Liver (tissue), 9 donors: Measurements from ENCODE around the gene SMAD7. TPM values are rescaled to one million over a fixed set of nuclear protein-coding genes. Genes with fewer than 3 reads are reported as not detected.

Experiments used
- DNase-seq: peaks from one replicate; pipeline ENCODE4 v3.0.0-alpha.2; 2017; ENCODE audit warnings: low spot score
- H3K27ac ChIP-seq, 2 donors: one replicate each; pipeline ENCODE4 v1.7.0; 2013; ENCODE audit warnings: inconsistent platforms in 2 of 2, low read length in 2 of 2, control low read depth in 1 of 2, low read depth in 1 of 2, mild to moderate bottlenecking in 1 of 2
- H3K27me3 ChIP-seq, 4 donors: one replicate each; pipeline versions ENCODE4 v1.6.1 to v1.7.0; 2013; ENCODE audit warnings: low read length in 3 of 4, inconsistent platforms in 1 of 4, mild to moderate bottlenecking in 1 of 4, moderate library complexity in 1 of 4; ENCODE audit not compliant: control insufficient read depth in 4 of 4, insufficient read depth in 4 of 4
- H3K36me3 ChIP-seq, 4 donors: one replicate each; pipeline versions ENCODE4 v1.6.1 to v1.7.0; 2013; ENCODE audit warnings: low read length in 3 of 4, mild to moderate bottlenecking in 3 of 4, low read depth in 1 of 4, moderate library complexity in 1 of 4; ENCODE audit not compliant: control insufficient read depth in 4 of 4, insufficient read depth in 3 of 4
- H3K4me1 ChIP-seq, 4 donors: one replicate each; pipeline versions ENCODE4 v1.6.1 to v1.7.0; 2013; ENCODE audit warnings: low read length in 3 of 4, mild to moderate bottlenecking in 3 of 4, moderate library complexity in 1 of 4; ENCODE audit not compliant: control insufficient read depth in 4 of 4, insufficient read depth in 4 of 4
- H3K4me3 ChIP-seq, 3 donors: one replicate each; pipeline versions ENCODE4 v1.6.1 to v1.7.0; 2013; ENCODE audit warnings: low read length in 3 of 3, control low read depth in 1 of 3, low read depth in 1 of 3, mild to moderate bottlenecking in 1 of 3
- H3K9ac ChIP-seq, 2 donors: one replicate each; pipeline ENCODE4 v1.7.0; 2013; ENCODE audit warnings: low read length in 2 of 2, mild to moderate bottlenecking in 2 of 2, moderate library complexity in 2 of 2, control low read depth in 1 of 2, low read depth in 1 of 2
- H3K9me3 ChIP-seq, 4 donors: one replicate each; pipeline versions ENCODE4 v1.6.1 to v1.7.0; 2013; ENCODE audit warnings: low read length in 3 of 4; ENCODE audit not compliant: control insufficient read depth in 4 of 4
- ATF3 ChIP-seq: IDR thresholded peaks from 2 replicates; pipeline ENCODE4 v1.6.1; 2016; ENCODE audit warnings: antibody characterized with exemption
- CTCF ChIP-seq: fragments of 150-350 bp; IDR thresholded peaks from 2 replicates; pipeline ENCODE4 v1.5.1; 2017; ENCODE audit warnings: improper control_type of control experiment, low read depth, low read length; ENCODE audit not compliant: missing input control
- EGR1 ChIP-seq, 2 donors: IDR thresholded peaks; 2 replicates each; pipeline ENCODE4 v1.6.1; 2016 to 2018; ENCODE audit warnings: antibody characterized with exemption in 2 of 2, low read depth in 2 of 2
- FOXA1 ChIP-seq: IDR thresholded peaks from 2 replicates; pipeline ENCODE4 v1.6.1; 2016; ENCODE audit warnings: antibody characterized with exemption
- GABPA ChIP-seq, 2 donors: IDR thresholded peaks in 1 of 2; conservative IDR thresholded peaks in 1 of 2; 2 replicates each; pipeline ENCODE4 v1.6.1; 2016; ENCODE audit warnings: antibody characterized with exemption in 2 of 2, mild to moderate bottlenecking in 1 of 2, moderate library complexity in 1 of 2
- HNF4A ChIP-seq, 2 donors: conservative IDR thresholded peaks; 2 replicates each; pipeline ENCODE4 v1.6.1; 2016; ENCODE audit warnings: antibody characterized with exemption in 2 of 2, mild to moderate bottlenecking in 2 of 2
- JUND ChIP-seq, 2 donors: IDR thresholded peaks; 2 replicates each; pipeline ENCODE4 v1.6.1; 2016; ENCODE audit warnings: antibody characterized with exemption in 2 of 2
- MAX ChIP-seq: IDR thresholded peaks from 2 replicates; pipeline ENCODE4 v1.6.1; 2016; ENCODE audit warnings: antibody characterized with exemption
- NR2F2 ChIP-seq: IDR thresholded peaks from 2 replicates; pipeline ENCODE4 v1.6.1; 2016; ENCODE audit warnings: antibody characterized with exemption
- RAD21 ChIP-seq, 2 donors: IDR thresholded peaks; 2 replicates each; pipeline ENCODE4 v1.6.1; 2016; ENCODE audit warnings: antibody characterized with exemption in 2 of 2, mild to moderate bottlenecking in 2 of 2
- REST ChIP-seq: IDR thresholded peaks from 2 replicates; pipeline ENCODE4 v1.6.1; 2016; ENCODE audit warnings: antibody characterized with exemption, mild to moderate bottlenecking
- RXRA ChIP-seq, 2 donors: IDR thresholded peaks; 2 replicates each; pipeline ENCODE4 v1.6.1; 2017 to 2018; ENCODE audit warnings: antibody characterized with exemption in 2 of 2, mild to moderate bottlenecking in 1 of 2
- SP1 ChIP-seq: IDR thresholded peaks from 2 replicates; pipeline ENCODE4 v1.6.1; 2018; ENCODE audit warnings: antibody characterized with exemption, mild to moderate bottlenecking
- TAF1 ChIP-seq: conservative IDR thresholded peaks from 2 replicates; pipeline ENCODE4 v1.6.1; 2016; ENCODE audit warnings: antibody characterized with exemption, mild to moderate bottlenecking
- WGBS: extraction: QIAGEN DNeasy Blood & Tissue Kit; methylation state at CpG from one replicate; pipeline ENCODE4 v1.1.7; 2013; 5-methylcytosine and 5-hydroxymethylcytosine counted together
- polyA plus RNA-seq, 2 donors: library from polyadenylated mRNA; stranded (reverse) in 1 of 2; unstranded in 1 of 2; fragments of 200-250 nt in 1 of 2; fragments of >200 nt in 1 of 2; fragmentation: Nextera tagmentation in 1 of 2; extraction: Ambion mirVana in 1 of 2; gene quantifications; one replicate each; pipeline versions ENCODE4 v1.2.1 to v1.2.3, GENCODE V29; 2013 to 2015
- total RNA-seq, 2 donors: library from RNA; depleted of rRNA; stranded (reverse); fragments of >200 nt; gene quantifications; one replicate each; pipeline ENCODE4 v1.2.3, GENCODE V29; 2014
- TF ChIP-seq, protein P1 (sequence below): IDR thresholded peaks from 2 replicates; pipeline ENCODE4 v1.6.1; 2016; ENCODE audit warnings: antibody characterized with exemption
- donor health status: healthy.
- donor health status: healthy.
- donor health status: healthy.
- donor health status: healthy.
- donor health status: healthy.

Gene SMAD7
- total and polyA plus RNA-seq, 4 donors = 3.2 to 11.8 (median 10.1) TPM

DNA sequence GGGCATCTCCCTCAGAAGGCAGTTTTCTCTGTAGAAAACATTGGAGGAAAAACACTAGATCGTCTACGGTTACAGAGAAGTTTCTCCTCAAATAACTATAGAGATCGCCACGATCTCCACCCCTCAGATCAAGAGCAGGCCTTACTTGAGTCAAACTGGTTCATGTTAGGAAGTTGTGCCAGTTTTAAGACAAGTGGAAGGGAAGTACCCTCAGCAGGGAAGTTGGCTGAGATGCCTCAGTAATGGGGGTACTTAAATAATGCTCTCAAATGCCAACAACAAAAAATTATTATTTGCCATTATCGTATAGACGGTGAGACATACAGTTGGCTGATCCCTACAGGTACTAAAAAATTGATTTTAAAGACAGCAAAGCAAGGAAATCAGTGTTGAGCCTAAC is 8.2 kb upstream of the SMAD7 start:
- Histone ChIP-seq H3K4me3 (no peak overlapping the region), H3K27ac (no peak overlapping the region), H3K36me3 (no peaks in the 10 kb centered on the region), H3K27me3 (no peaks in the 10 kb centered on the region), H3K9me3 (no peaks in the 10 kb centered on the region), H3K4me1 (no peaks in the 10 kb centered on the region), H3K9ac (no peak overlapping the region)
- DNase-seq = no peak
- TF ChIP-seq ATF3 (no peak), NR2F2 (no peak), JUND (IDR thresholded peaks at IDR 0.05) (no peak), EGR1 (IDR thresholded peaks at IDR 0.05; ENCODE audit: low read depth in 2 of 2) (no peak), HNF4A (conservative IDR thresholded peaks at IDR 0.05) (no peak), RXRA (IDR thresholded peaks at IDR 0.05) (no peak), TAF1 (no peak), RAD21 (IDR thresholded peaks at IDR 0.05) (no peak)
- TF ChIP-seq, protein P1, sequence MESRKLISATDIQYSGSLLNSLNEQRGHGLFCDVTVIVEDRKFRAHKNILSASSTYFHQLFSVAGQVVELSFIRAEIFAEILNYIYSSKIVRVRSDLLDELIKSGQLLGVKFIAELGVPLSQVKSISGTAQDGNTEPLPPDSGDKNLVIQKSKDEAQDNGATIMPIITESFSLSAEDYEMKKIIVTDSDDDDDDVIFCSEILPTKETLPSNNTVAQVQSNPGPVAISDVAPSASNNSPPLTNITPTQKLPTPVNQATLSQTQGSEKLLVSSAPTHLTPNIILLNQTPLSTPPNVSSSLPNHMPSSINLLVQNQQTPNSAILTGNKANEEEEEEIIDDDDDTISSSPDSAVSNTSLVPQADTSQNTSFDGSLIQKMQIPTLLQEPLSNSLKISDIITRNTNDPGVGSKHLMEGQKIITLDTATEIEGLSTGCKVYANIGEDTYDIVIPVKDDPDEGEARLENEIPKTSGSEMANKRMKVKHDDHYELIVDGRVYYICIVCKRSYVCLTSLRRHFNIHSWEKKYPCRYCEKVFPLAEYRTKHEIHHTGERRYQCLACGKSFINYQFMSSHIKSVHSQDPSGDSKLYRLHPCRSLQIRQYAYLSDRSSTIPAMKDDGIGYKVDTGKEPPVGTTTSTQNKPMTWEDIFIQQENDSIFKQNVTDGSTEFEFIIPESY = no peak
- 95% methylated on average over 6 of the region's 6 CpGs for WGBS

DNA sequence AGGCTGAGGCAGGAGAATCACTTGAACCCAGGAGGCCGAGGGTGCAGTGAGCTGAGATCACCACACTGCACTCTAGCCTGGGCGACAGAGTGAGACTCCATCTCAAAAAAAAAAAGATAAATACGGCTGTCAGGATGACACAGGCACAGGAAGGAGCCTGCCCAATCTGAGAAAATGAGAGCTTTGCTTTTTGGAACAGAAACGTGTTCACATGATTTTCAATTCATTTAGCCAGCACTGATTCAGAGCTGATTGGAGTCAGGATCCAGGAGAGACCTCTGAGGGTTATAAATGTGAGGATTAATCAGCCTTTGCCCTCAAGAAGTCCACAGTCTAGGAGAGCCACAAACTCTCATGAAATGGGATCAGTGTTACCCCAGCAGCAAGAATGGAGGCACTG is 6.9 kb upstream of the SMAD7 start:
- no peak overlapping the region for H3K4me3 ChIP-seq
- no peaks in the 10 kb centered on the region for H3K9me3 ChIP-seq
- DNase-seq = no peak
- TF ChIP-seq CTCF (no peak), MAX (no peak), FOXA1 (no peak), TAF1 (no peak), RXRA (IDR thresholded peaks at IDR 0.05) (no peak), JUND (IDR thresholded peaks at IDR 0.05) (no peak), NR2F2 (no peak), GABPA (IDR thresholded peaks at IDR 0.05 in 1 of 2, conservative IDR thresholded peaks at IDR 0.05 in 1 of 2) (no peak), RAD21 (IDR thresholded peaks at IDR 0.05) (no peak), SP1 (no peak), REST (no peak)
- TF ChIP-seq, protein P1 = no peak
- H3K9ac ChIP-seq = no peak overlapping the region
- H3K36me3 ChIP-seq = no peaks in the 10 kb centered on the region
- H3K27ac ChIP-seq = no peak overlapping the region
- 78% methylated on average over 4 of the region's 4 CpGs for WGBS
- H3K27me3 ChIP-seq = no peaks in the 10 kb centered on the region
- peaks cover 0 to 6% (median 1%) of the 10 kb centered on the region in 4 donors for H3K4me1 ChIP-seq
